Measurements from ENCODE around the gene KRT39.
A peak's percentile ranks its signal among the peaks of the same experiment; 100 is the strongest.

Gene KRT39

GRCh38 chr17:40980117-40980516, 13.4 kb upstream of the KRT39 start:
- no peak for DNase-seq (ENCODE audit: low spot score)

DNA sequence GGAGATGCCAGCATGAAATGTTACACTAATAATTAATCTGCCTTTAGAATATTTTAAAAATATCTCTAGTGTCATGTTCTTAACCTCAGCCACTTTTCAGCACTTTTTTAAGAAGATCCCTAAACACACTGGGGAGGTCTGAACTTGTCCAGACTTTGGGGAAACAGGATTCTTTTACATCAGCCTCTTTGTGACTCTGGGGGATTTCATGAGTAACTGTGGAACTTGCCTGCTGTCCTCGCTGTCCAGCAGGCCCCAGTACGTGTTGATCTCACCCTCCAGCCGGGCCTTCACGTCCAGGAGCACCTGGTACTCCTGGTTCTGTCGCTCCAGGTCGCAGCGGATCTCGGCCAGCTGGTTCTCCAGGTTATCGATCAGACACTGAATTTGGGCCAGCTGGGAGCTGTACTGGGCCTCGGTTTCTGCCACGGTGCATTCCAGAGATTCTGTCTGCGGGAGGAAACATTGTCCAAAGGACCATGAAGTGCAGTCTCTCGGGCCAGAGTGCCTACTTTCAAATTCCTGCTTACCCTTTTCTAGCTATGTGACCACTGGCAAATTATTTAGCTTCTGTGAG, 11.9 kb upstream of the KRT39 start:
- no peak for DNase-seq (ENCODE audit: low spot score)

GRCh38 chr17:40975516-40975915, 8.8 kb upstream of the KRT39 start:
- DNase-seq (ENCODE audit: low spot score) = no peak

- no peak for DNase-seq (ENCODE audit: low spot score)
These were observed 7.6 kb upstream of the KRT39 start for GRCh38 chr17:40974366-40974765.

DNA sequence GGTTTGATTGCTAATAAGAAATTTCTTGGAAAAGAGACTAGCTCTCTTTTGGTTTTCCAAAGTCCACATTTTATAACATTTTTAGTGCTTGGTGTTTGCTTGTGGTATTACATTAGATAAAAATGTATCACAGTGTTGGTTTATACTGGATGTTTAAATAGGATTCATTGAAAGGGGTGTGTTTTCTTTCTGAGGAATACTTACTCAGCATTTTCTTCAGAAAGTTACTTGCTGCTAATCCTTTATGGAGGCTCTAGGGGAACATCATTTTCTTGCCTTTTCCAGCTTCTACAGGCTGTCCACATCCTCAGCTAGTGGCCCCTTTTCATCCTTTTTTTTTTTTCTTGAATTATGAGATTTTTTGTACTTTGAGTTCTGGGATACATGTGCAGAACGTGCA, 834 bp upstream of the KRT39 start:
- no peak for DNase-seq (ENCODE audit: low spot score)

GRCh38 chr17:40963838-40964237, 2.9 kb downstream of the KRT39 start:
- peak; percentile 14 for DNase-seq (ENCODE audit: low spot score)

GRCh38 chr17:40962059-40962561, 4.6 kb downstream of the KRT39 start:
- DNase-seq (ENCODE audit: low spot score) = no peak

- DNase-seq (ENCODE audit: low spot score) = no peak
These were observed 5.2 kb downstream of the KRT39 start for GRCh38 chr17:40961591-40961990.

DNA sequence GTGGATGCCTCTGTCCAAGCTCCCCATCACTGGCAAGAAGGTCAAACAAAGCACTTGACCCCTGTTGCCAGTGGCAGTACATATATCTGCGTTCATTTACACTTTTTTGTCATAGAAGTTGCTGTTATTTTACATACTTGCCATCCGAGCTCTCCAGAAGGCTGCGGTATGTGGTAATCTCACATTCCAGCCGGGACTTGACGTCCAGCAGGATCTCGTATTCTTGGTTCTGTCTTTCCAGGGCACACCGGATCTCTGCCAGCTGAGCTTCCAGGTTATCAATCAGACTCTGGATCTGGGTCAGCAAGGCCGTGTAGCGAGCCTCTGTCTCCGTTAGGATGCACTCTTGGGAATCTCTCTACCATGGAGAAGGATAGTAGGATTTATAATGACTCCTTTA, 6.6 kb downstream of the KRT39 start:
- no peak for DNase-seq (ENCODE audit: low spot score)

- DNase-seq (ENCODE audit: low spot score) = no peak
These were observed 8.4 kb downstream of the KRT39 start for GRCh38 chr17:40958086-40958953.

DNA sequence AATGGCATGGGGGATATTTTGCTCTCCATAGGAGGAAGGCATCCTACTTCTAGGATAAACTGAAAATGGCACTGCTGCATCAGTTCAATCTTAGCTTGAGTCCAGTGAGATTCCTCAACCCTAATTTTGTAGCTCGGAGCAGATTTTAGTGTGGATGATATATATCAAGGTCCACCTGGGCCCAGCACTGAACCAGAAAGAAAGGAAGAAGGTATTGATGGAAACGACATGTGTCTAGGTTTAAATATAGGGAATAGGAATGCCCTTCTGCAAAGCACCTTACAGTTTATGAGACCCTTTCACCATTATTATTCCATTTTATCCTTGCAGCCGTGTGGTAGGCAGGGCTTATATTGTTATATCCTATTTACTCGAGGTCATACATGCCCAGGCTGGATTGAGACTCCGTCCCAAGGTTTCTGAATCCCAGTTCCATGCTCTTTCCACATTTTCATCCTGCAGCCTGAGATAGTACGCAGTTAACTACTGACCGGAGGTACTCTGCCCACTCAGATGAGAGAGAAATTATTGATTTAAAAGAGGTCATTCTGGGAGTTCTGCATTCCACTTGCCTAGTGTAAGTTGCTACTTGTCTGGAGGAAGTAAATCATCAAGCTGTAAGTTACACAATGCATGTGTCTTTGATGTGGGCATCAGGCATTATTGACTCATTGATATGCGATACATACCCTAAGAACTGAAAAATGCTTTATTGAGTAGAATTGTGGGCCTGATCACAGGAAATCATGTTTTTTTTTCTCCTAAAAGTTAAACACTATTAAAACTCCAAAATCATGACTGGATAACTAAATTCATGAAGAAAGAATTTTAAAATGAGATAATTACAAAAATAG, 10.1 kb downstream of the KRT39 start:
- peak; percentile 52 for DNase-seq (ENCODE audit: low spot score)

DNA sequence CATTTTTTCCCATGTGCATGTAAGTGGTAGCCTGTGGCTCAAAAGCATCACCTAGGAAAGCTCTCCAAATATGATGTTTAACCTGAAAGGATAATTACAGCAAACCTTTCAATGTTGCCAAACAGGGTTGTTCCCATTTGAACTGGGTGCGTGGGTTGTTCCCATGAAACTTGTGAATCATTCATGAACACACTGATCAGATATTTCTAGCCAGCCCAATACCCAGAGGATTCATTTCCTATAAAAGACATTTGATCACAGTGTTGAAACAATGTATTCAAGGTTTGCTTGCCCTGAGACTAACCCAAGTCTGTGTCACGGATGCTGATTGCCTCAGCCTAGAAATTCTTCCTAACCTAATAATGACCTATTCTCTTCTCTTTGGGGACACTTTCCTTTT, 12.9 kb downstream of the KRT39 start:
- DNase-seq (ENCODE audit: low spot score) = peak; percentile 50

GRCh38 chr17:40952661-40953060, 14.1 kb downstream of the KRT39 start:
- DNase-seq (ENCODE audit: low spot score) = peak; percentile 74

- no peak for DNase-seq (ENCODE audit: low spot score)
These were observed 14.6 kb downstream of the KRT39 start for GRCh38 chr17:40952154-40952553.

- no peak for DNase-seq (ENCODE audit: low spot score)
These were observed 15.6 kb downstream of the KRT39 start for GRCh38 chr17:40951011-40951622.

- DNase-seq (ENCODE audit: low spot score) = no peak
These were observed 16.6 kb downstream of the KRT39 start for GRCh38 chr17:40950176-40950575.

- no peak for DNase-seq (ENCODE audit: low spot score)
These were observed 17.3 kb downstream of the KRT39 start for GRCh38 chr17:40949418-40949817.

DNA sequence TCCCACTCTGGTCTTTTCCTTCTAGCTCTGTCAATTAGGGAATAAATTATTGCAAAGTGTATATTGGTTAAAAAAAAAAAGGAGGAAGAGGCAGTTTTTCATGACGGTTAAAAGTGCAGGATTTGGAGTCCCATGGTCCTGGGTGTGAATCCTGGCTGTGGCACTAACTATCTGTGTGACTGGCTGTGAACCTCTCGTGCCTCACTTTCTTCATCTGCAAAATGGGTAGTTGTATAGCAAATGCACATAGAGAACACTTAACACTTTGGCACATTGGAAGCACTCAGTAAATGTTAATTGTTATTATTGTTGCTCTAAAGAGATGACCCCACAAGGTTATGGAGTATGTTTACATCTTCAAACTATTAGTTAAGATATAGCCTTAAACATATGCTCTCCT, 18.8 kb downstream of the KRT39 start:
- no peak for DNase-seq (ENCODE audit: low spot score)

- DNase-seq (ENCODE audit: low spot score) = no peak
These were observed 21.3 kb downstream of the KRT39 start for GRCh38 chr17:40945414-40945813.

- no peak for DNase-seq (ENCODE audit: low spot score)
These were observed 22.2 kb downstream of the KRT39 start for GRCh38 chr17:40944531-40944930.

GRCh38 chr17:40942553-40942952, 24.2 kb downstream of the KRT39 start:
- DNase-seq (ENCODE audit: low spot score) = no peak

DNA sequence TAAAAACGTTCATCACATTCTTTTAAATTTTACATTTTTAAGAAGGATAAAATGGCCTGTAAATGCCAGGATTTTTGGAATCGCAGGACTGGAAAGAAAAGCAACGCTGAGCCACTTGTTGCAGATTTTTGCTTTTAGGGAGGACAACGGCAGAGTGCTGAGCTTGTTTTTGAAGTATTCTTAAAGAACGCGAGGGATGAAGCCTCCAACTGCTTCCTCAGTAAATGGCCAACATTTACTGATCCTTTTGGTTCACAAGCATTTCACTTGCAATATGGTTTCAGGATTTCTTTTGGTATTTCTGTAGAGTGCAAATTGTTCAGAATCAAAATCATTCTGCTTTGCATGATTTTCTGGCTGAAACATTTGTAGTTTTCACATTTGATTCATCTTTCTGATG, 26.5 kb downstream of the KRT39 start:
- DNase-seq (ENCODE audit: low spot score) = no peak

All from AG08395 (cell line).